ENCODE data around the gene KLC3.

- TF ChIP-seq POLR2A (IDR thresholded peaks at IDR 0.05; ENCODE audit: low read depth, low read length) (no peak), POLR2AphosphoS5 (IDR thresholded peaks at IDR 0.05; ENCODE audit: low read depth, low read length) (no peak)
Measured at GRCh38 chr19:45344621-45345505, 4.3 kb downstream of the KLC3 start.

Data from GM12891 (cell line).